GM12801 (cell line): ENCODE results near the gene FBXW10B.
"Not testable (repeated sequence)": the region's sequence is repeated elsewhere in the genome, so short reads cannot be mapped to it uniquely, and the experiment has no call there.

Experiments used
- CTCF ChIP-seq: IDR thresholded peaks from one replicate; pipeline ENCODE4 v1.5.1; 2011; ENCODE audit warnings: control low read depth; ENCODE audit not compliant: insufficient read length; ENCODE audit errors: extremely low read depth

Gene FBXW10B

GRCh38 chr17:15619331-15620058 is at the start of gene FBXW10B:
FBXW10B (minus strand) TSS chr17:15619704; CDS start chr17:15619512, 192 bp downstream.
- TF ChIP-seq CTCF = not testable (repeated sequence)

- TF ChIP-seq CTCF = no peak
These were observed 44.2 kb upstream of the FBXW10B start for GRCh38 chr17:15663691-15664090.

GRCh38 chr17:15663176-15663575 is 43.7 kb upstream of the FBXW10B start:
- no peak for TF ChIP-seq CTCF

- TF ChIP-seq CTCF = no peak
These were observed 43.2 kb upstream of the FBXW10B start for GRCh38 chr17:15662681-15663080.

- no peak for TF ChIP-seq CTCF
These were observed 40.6 kb upstream of the FBXW10B start for GRCh38 chr17:15660077-15660476.

DNA sequence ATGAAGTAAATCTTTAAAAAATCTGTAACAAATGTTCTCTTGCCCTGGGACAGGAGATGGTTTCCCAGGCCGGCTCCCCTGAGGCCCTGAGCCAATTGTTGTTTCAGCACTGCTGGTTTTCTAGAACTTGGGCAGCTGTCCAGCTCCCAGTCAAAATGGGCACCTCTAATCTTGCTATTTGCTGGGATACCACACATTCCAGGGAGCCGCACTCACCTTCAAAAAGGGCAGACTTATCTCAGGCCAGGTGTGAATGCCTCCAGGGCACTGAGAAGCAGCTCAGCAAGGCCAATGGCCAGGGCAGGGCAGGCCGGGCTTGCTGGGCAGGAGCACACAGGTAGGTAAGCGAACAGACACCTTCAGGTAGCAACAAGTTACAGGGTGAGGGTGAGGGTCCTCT is 40.2 kb upstream of the FBXW10B start:
- TF ChIP-seq CTCF = no peak

DNA sequence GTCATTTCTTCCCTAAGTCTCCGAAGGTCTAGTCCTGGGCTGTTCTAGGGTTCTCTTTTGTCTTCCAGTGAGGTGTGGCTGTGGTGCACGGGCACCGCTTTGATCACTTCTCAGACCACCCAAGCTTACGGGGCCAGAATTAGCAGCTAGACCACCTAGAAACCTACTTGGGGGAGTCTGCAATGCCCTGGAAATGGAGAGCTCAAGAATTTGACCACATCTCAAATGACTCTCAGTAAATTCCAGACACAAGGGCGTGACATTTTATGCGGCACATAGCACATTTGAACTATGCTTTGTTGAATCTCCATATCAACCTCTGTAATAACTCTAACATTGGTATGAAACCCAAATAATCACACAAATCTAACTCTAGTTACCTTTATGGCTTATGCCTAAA is 39.7 kb upstream of the FBXW10B start:
- no peak for TF ChIP-seq CTCF
